GM12864 (cell line): ENCODE data around the gene RBBP8NL.
"Not testable (repeated sequence)": the region's sequence is repeated elsewhere in the genome, so short reads cannot be mapped to it uniquely, and the experiment has no call there.

Experiments used
- DNase-seq: peaks from one replicate; pipeline ENCODE4 v3.0.0-alpha.2; 2011; ENCODE audit warnings: low read depth
- H3K4me3 ChIP-seq: 2 replicates; pipeline ENCODE4 v1.5.1; 2011; ENCODE audit warnings: mild to moderate bottlenecking, low read depth, low read length, control low read depth
- CTCF ChIP-seq: IDR thresholded peaks from 2 replicates; pipeline ENCODE4 v1.5.1; 2011; ENCODE audit warnings: low read depth, mild to moderate bottlenecking, moderate library complexity, low read length, control low read depth, inconsistent platforms; ENCODE audit errors: missing control alignments

Gene RBBP8NL

DNA sequence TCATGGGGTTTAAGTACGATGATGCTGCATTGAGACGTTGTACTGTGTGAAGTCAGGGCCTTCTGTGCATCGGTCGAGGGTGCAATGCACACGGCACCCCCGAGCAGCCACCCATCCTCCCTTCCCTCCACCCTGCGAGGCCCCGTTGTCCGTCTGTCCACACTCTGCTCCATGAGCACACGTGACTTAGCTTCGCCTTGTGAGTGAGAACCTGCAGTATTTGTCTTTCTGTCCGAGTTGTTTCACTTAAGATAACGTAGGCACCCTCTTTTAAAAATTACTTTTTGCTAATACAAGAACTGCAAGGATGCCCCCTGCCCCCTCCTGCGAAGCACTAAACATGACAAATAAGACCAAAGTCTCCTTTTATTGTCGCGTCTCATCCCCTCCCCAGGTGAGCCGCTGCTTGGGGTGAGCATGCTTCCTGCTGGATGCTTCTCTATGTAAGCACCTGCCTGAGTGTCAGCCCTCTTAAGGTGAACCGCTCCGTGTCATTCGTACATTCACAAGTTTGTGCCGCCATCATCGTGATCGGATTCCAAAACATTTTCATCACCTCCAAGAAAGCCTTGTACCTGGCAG, 3.6 kb upstream of the RBBP8NL start:
- no peak for DNase-seq

DNA sequence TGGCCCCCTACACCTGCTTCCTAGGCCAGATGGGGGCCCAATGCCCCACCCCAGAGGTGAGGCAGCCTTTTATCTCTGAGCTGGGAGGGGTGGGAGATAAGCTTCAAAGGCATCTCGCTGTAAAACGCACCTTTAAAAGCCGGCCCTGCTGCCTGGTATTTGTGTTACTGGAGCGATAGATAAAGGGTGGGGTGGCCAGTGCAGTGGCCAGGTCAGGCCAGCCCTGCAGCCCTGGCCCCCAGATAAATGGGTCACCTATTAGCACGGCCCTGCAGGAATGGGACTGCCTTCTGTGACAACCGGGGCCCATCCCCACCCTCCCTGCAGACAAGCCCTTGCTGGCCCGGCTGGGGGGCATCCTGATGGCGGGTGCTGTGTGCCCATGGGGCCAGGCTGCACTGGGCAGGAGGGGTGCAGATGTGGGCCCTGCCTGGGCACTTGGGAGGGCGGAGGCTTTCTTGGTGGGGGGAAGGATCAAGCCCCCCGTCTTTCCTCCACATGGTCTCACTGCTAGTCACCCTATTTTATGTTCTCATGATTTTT, 3.0 kb upstream of the RBBP8NL start:
- TF ChIP-seq CTCF, result no peak
- DNase-seq, result no peak
- H3K4me3 ChIP-seq, result no peak overlapping the region

More for the DNA sequence above, 3.6 kb upstream of the RBBP8NL start:
- TF ChIP-seq CTCF, result no peak
- no peak overlapping the region for H3K4me3 ChIP-seq

GRCh38 chr20:62429455-62430310, 2.3 kb upstream of the RBBP8NL start:
- TF ChIP-seq CTCF, result no peak
- no peak for DNase-seq
- H3K4me3 ChIP-seq, result no peak overlapping the region

DNA sequence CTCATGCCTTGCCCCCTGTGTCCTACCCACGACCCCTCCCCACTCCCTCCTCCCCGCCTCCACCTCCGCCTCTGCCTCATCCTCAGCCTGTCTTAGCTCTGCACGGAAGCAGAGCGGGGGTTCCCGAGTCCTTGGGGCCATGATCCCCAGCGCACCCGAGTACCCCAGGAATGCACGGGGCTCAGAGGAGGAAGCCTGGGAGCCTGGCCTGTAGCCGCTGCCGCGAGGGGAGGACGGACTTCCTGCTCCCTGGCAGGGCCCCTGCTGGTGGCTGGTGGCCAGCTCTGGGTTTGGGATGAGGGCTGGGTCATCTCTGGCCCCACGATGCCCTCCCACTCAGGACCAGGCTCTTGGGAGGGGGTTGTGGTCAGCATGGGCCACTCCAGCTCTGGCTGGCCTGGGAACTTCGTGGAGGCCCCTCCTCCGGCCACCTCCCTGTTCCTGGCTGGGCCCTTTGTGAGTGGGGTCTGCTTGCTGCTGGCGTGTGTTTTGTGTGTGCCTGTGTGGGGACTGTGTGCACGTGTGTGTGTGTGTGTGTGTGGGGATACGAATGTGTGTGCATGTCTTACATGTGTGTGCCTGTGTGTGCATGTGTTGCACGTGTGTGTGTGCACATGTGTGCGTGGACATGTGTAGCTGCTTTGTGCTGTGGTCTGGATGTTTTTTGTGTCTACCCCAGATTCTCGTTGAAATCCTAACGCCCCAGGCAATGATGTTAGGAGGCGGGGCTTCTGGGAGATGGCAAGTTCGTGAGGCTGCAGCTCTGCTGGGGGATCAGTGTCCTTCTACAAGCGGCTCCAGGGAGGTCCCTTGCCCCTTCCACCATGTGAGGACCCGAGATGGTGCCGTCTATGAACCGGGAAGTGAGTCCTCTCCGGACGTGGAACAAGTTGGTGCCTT, 1.3 kb upstream of the RBBP8NL start:
- TF ChIP-seq CTCF, result no peak
- no peak for DNase-seq
- no peak overlapping the region for H3K4me3 ChIP-seq

GRCh38 chr20:62428002-62428372, 648 bp upstream of the RBBP8NL start:
- TF ChIP-seq CTCF, result no peak
- H3K4me3 ChIP-seq, result no peak overlapping the region
- no peak for DNase-seq

- no peak overlapping the region for H3K4me3 ChIP-seq
- no peak for TF ChIP-seq CTCF
- DNase-seq, result no peak
These were observed 624 bp downstream of the RBBP8NL start for GRCh38 chr20:62426699-62427131.

- H3K4me3 ChIP-seq, DNase-seq: not testable (repeated sequence)
These were observed 1.3 kb downstream of the RBBP8NL start for GRCh38 chr20:62426059-62426348.
